22Rv1 (cell line): ENCODE data around the gene LACTB.

Experiments
- ZFX ChIP-seq: fragments of 450-650 bp; IDR thresholded peaks from 2 replicates; pipeline ENCODE4 v1.6.1; 2017; ENCODE audit warnings: antibody characterized with exemption, borderline replicate concordance
- TF ChIP-seq, protein P1 (sequence below): fragments of 450-650 bp; IDR thresholded peaks from 2 replicates; pipeline ENCODE4 v1.5.1; 2017; ENCODE audit warnings: mild to moderate bottlenecking

DNA sequence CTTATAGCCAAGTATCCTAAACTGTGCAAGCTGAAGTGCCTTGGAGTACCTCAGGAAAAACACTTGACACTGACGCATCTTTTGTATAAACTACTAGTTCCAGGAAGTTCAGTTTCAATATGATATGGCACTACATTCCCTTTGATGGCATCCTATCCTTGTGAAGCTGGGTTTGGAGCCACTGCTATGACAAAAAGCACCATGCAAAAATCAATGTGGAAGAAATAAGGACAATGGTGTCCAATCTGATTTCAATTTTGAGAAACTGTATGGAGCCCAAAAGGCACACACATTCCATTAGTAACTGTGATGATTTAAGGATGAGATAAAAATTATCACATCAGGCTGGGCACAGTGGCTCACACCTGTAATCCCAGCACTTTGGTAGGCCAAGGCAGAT is 30.0 kb downstream of the LACTB start:
- TF ChIP-seq, protein P1, sequence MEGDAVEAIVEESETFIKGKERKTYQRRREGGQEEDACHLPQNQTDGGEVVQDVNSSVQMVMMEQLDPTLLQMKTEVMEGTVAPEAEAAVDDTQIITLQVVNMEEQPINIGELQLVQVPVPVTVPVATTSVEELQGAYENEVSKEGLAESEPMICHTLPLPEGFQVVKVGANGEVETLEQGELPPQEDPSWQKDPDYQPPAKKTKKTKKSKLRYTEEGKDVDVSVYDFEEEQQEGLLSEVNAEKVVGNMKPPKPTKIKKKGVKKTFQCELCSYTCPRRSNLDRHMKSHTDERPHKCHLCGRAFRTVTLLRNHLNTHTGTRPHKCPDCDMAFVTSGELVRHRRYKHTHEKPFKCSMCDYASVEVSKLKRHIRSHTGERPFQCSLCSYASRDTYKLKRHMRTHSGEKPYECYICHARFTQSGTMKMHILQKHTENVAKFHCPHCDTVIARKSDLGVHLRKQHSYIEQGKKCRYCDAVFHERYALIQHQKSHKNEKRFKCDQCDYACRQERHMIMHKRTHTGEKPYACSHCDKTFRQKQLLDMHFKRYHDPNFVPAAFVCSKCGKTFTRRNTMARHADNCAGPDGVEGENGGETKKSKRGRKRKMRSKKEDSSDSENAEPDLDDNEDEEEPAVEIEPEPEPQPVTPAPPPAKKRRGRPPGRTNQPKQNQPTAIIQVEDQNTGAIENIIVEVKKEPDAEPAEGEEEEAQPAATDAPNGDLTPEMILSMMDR, result no peak
- TF ChIP-seq ZFX, result no peak
